ENCODE data around the gene LY86.

DNA sequence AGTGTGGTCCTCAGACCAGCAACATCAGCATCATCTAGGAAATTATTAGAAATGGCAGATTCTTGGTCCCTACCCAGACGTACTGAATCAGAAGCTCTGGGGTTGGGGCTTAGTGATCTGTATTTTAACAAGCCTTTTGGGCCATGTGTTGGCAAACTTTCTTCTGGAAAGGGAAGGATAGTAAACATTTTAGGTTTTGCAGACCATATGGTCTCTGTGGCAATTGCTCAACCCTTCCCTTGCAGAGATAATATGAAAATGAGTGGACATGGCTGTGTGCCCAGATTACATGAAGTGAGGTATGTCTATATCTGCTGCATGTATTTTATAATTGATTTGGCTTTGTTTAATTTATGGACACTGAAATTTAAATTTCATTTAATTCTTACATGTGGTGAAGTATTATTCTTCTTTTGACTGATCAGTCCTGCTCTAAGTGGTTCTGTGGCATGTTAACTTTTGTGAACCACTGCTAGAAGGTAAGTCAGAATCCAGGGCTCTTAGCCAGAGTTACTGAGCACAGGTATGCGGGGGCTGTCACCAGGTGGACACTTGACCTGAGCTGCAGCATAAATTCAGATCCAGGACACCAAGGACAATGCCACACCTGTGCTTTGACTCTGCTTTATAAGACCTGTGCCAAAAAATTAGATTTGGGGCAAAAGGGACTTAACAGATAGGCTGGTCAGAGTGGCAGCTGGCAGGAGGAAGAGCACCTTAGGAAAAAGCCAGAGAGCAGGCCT, 43.2 kb downstream of the LY86 start:
- TF ChIP-seq EP300 (IDR thresholded peaks at IDR 0.05) (no peak), POLR2A (IDR thresholded peaks at IDR 0.05; ENCODE audit: low read depth) (no peak)
